HK-2 (cell line): Measurements from ENCODE around the gene CFL1.
A peak's percentile ranks its signal among the peaks of the same experiment; 100 is the strongest.
"Not testable (repeated sequence)": the region's sequence is repeated elsewhere in the genome, so short reads cannot be mapped to it uniquely, and the experiment has no call there.

ENCODE experiments used
- DNase-seq: peaks from one replicate; pipeline ENCODE4 v3.0.0-alpha.2; 2018; ENCODE audit not compliant: unreplicated experiment

Gene CFL1

GRCh38 chr11:65857500-65857852, 504 bp downstream of the CFL1 start:
- no peak for DNase-seq

- peak; percentile 54 for DNase-seq
These were observed 1.1 kb downstream of the CFL1 start for GRCh38 chr11:65856689-65857499.

DNA sequence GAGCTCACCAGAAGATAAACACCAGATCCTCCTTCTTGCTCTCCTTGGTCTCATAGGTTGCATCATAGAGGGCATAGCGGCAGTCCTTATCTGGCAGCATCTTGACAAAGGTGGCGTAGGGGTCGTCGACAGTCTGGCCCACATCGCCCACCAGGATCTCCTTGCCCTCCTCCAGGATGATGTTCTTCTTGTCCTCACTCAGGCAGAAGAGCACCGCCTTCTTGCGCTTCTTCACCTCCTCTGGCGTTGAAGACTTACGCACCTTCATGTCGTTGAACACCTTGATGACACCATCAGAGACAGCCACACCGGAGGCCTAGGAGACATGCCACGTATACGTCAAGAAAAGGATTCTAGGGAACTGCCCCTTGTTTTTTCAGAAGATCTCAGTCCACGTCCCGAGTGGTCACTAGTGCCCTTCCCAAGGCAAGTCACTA, 2.0 kb downstream of the CFL1 start:
- DNase-seq, result no peak

GRCh38 chr11:65854852-65855837, 2.8 kb downstream of the CFL1 start:
- no peak for DNase-seq

GRCh38 chr11:65854161-65854592, 3.8 kb downstream of the CFL1 start:
- no peak for DNase-seq

- no peak for DNase-seq
These were observed 4.6 kb downstream of the CFL1 start for GRCh38 chr11:65853246-65853979.

GRCh38 chr11:65852508-65853245, 5.3 kb downstream of the CFL1 start:
- no peak for DNase-seq

- no peak for DNase-seq
These were observed 6.0 kb downstream of the CFL1 start for GRCh38 chr11:65851811-65852507.

DNA sequence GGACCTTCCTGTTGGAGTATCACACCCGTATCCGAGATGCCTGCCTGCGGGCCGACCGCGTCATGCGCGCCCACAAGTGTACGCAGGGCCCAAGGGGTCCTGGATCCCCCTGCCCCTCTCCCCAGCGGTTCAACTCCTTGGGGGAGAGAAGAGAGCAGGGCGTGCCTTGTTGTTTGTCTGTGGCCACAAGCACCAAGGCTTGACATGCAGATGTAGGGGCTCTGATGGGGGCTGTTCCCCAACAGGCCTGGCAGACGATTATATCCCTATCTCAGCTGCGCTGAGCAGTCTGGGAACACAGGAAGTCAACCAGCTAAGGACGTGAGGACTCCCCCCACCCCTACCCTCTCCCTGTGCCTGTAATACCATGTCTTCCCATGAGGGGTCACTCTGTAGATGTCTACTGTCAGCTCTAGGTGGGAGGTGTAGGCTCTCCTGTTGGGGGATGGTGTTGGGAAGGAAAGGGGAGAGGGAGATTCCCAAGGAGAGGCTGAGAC, 6.8 kb downstream of the CFL1 start:
- no peak for DNase-seq

- no peak for DNase-seq
These were observed 7.5 kb downstream of the CFL1 start for GRCh38 chr11:65850217-65851082.

DNA sequence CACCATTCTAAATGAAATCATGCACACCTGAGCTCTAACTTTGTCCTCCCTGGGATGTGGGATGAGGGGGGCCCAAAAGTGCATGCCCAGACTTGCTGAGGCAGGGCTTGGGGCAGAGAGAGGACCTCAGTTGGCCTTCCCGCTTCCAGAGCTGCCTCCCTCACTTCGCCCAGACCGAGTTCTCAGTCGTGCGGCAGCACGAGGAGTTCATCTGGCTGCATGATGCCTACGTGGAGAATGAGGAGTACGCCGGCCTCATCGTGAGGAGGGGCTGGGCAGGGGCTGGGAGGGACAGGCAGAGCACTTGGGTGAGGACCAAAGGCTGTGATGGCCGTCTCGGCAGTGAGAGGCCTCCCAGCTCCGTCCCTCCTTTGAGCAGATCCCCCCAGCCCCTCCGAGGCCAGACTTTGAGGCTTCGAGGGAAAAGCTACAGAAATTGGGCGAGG, 8.2 kb downstream of the CFL1 start:
- DNase-seq, result no peak

DNA sequence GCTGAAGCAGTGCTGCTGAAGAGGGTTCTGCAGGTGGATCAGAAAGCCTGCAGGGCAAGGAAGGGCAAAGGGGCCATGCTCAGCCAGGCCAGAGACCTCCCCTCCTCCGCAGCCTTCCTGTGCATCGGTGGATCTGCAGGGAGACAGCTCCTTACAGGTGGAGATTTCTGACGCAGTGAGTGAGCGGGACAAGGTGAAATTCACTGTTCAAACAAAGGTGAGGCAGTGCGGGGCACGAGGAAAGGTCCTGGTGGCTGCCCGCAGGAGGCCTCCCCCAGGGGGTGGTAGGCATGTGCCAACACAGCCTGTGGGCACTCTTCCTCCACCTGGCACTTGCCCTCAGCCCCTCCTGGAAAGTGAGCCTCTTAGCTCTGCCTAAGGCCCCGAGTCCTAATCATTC, 8.6 kb downstream of the CFL1 start:
- DNase-seq, result no peak

GRCh38 chr11:65848693-65849092, 9.3 kb downstream of the CFL1 start:
- DNase-seq, result not testable (repeated sequence)

- DNase-seq, result no peak
These were observed 10.2 kb downstream of the CFL1 start for GRCh38 chr11:65847746-65848145.

- DNase-seq, result no peak
These were observed 13.6 kb downstream of the CFL1 start for GRCh38 chr11:65844231-65844872.

DNA sequence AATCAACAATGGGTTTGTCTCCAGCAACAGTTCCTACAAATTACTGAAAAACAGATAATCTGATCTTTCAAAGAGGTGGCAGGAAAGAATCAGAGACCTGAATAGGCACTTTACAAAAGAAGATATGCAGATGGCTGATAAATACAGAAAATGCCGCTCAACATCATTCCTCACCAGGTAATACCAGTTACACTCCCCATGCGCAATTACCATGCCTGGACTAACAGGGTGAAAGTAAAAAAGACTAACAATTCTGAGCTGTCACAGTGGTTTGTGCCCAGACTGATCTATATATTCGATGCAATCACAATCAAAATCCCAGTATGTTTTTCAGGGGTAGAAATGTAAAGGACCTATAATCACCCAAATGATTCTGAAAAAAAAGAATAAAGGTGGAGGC, 14.2 kb downstream of the CFL1 start:
- DNase-seq, result no peak

DNA sequence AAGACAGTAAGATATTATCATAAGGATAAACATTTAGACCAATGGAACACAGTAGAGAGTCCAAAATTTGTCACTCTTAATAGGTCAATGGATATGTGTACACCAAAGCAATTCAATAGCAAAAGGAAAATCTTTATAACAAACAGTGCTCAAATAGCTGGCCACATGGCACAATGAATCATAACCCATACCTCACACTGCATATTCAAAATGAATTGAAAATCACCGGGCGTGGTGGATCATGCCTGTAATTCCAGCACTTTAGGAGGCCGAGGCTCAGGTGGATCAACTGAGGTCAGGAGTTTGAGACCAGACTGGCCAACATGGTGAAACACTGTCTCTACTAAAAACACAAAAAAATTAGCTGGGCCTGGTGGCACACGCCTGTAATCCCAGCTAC, 15.8 kb downstream of the CFL1 start:
- no peak for DNase-seq

DNA sequence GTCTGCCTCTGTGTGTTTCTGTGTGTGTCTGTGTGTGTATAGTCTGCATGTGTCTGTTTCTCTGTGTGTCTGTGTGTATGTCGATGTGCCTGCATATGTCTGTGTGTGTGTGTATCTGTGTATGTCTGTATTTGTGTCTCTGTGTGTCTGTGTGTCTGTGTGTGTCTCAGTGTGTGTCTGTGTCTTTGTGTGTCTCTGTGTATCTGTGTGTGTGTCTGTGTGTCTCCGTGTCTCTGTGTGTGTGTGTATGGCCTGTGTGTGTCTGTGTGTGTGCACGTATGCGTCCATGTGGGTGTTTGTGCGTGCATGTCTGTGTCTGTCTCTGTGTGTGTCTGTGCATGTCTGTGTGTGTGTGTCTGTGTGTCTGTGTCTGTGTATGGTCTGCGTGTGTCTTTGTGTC, 23.8 kb downstream of the CFL1 start:
- no peak for DNase-seq
